Activated T-cell treated with anti-CD3 and anti-CD28 coated beads, Interleukin-2, amount 50 U/mL, for 48 hours (primary cell): Measurements from ENCODE around the gene TRPV2.

ENCODE experiments used
- DNase-seq, 2 experiments: peaks; one replicate each; pipeline ENCODE4 v3.0.0-alpha.2; 2020

Gene TRPV2

GRCh38 chr17:16474012-16474725 is 58.8 kb downstream of the TRPV2 start:
- no peak for DNase-seq

GRCh38 chr17:16475179-16475704 is 59.9 kb downstream of the TRPV2 start:
- no peak for DNase-seq

GRCh38 chr17:16477255-16477654 is 61.9 kb downstream of the TRPV2 start:
- DNase-seq: no peak

- DNase-seq: no peak
Measured at GRCh38 chr17:16477666-16478065, 62.3 kb downstream of the TRPV2 start.

- no peak for DNase-seq
Measured at GRCh38 chr17:16478649-16479048, 63.3 kb downstream of the TRPV2 start.

GRCh38 chr17:16479264-16479663 is 63.9 kb downstream of the TRPV2 start:
- no peak for DNase-seq

- no peak for DNase-seq
Measured at GRCh38 chr17:16480995-16481394, 65.6 kb downstream of the TRPV2 start.

- DNase-seq: no peak
Measured at GRCh38 chr17:16482253-16482652, 66.9 kb downstream of the TRPV2 start.

- no peak for DNase-seq
Measured at GRCh38 chr17:16483021-16483645, 67.8 kb downstream of the TRPV2 start.

- DNase-seq: no peak
Measured at GRCh38 chr17:16484445-16485175, 69.2 kb downstream of the TRPV2 start.
